SHP77 treated with DMSO at 0.1 percent for 48 hours (cell line): ENCODE data around the gene PRDM11.

ENCODE experiments used
- DNase-seq: peaks from one replicate; lab custom pipeline; 2025; lab: John Stamatoyannopoulos, UW

PRDM11 gene

GRCh38 chr11:45265969-45266675 lies 119.7 kb downstream of the PRDM11 start:
- DNase-seq, result no peak

DNA sequence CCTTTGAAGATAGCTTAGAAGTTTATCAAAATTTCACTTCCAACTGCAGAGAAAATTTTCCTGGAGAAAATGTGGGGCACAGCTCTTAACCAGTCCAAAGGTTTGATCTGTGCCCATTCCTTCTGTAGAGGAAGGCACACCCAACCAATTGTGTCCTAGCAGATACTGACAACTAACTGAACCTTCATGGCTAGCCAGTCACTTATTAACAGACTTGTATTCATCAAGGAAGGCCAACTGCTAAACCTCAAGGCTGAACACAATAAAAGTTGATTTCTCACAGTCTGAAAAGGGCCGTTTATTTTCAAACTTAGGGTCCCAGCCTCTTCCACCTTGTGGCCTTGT lies 120.2 kb downstream of the PRDM11 start:
- no peak for DNase-seq

GRCh38 chr11:45267052-45267451 lies 120.6 kb downstream of the PRDM11 start:
- no peak for DNase-seq

GRCh38 chr11:45267652-45268299 lies 121.3 kb downstream of the PRDM11 start:
- no peak for DNase-seq

GRCh38 chr11:45269678-45270077 lies 123.2 kb downstream of the PRDM11 start:
- no peak for DNase-seq

DNA sequence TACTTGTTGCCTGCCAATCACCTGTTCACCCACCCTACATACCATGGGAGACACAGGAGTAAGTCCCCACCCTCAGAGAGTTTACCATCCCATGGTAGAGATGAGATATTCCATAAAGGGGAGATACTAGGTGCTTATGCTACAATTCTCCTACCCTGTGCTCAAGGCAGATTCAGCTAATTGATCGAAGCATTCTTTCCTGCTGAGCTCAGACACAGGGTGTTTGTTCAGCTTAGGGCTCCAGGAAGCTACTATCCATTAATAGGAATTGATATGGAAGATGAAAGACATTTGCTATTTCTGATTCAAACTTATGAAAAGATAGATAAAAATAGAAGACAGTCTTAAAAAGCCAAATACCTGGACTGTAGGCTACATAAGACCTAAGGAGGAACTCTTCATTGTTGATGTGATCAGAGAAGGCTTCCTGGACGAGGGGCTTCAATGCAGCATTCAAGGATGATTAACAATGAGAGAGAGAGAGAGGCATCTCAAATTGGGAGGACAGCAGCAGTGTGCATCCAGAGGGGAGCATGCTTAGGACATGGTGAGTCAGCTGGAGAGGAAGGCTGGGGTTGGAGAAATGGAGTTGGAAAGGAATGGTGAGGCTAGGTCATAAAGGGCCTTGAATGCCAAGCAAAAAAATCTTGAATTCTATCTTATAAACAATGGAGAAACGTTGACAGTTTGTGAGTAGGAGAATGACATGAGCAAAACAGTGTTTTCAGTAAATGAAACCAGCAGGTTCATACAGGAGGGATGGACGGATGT lies 124.7 kb downstream of the PRDM11 start:
- no peak for DNase-seq

- DNase-seq, result no peak
Observed at GRCh38 chr11:45272701-45273100, 126.3 kb downstream of the PRDM11 start.

DNA sequence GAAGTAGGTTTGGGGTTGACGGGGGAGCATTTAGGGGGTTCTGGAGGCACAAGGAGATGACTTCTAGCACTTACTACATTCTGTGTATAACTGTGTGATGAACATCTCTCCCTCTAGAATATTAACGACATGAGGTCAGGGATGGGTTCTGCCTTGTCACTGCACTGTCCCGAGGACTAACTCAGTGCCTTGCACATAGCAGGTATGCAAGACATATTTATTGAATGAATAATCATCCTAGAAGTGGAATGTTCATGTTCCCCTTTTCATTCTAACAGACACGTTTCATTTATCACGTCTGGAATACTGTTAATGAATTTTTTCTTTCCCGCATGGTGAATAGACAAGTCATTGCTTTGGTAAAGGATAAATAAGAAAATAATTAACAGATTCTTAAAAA lies 127.1 kb downstream of the PRDM11 start:
- no peak for DNase-seq

DNA sequence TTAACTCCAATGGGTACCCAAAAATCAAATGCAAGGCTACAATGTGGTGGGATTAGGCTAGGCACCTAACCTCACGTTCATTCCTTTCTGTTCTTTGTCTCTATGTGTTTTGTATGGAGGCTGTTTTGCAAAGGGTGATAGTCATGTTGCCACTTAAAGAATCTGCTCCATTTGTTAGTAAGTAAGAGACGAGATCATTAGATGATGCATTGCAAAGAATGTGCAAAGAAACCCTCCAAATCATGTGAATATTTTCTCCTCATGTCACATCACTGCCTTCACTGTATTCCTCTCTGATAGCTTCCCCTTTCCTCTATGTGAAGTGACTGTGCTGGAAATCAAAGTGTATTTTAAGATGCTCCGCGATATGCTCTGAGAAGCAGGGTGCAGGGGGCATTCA lies 127.8 kb downstream of the PRDM11 start:
- no peak for DNase-seq

DNA sequence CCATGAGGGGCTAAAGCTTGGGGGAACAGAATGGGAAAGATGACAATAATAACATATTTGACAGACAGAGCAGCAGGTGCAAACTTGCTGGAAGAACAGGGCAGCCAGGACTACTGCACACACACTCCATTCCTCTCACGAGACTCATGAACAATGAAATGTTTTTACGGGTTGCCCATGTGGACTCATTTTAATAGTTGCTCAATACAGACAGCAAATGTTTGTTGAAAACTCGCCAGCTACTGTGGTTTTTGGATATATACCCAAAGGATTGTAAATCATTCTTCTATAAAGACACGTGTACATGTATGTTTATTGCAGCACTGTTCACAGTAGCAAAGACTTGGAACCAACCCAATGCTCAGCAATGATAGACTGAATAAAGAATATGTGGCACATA lies 129.4 kb downstream of the PRDM11 start:
- DNase-seq, result no peak

DNA sequence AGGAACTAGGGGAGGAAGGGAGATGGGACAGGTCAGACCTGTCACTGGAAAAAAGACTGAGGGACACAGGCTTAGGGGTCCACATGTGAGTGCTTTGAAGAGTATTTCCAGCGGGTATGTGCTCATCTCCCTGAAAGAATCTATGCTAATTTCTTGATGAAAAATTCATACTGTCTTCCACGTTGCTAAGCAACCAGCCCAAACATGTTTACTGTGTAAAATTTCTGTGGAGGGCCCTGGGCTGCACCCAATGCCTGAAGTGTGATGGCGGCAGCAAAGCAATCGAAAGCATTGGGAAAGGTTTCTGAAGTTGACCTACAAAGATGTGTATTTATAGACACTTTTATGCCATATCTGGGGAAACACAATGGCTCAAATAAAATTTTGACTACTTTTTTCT lies 132.3 kb downstream of the PRDM11 start:
- no peak for DNase-seq

GRCh38 chr11:45279645-45280044 lies 133.2 kb downstream of the PRDM11 start:
- DNase-seq, result no peak

DNA sequence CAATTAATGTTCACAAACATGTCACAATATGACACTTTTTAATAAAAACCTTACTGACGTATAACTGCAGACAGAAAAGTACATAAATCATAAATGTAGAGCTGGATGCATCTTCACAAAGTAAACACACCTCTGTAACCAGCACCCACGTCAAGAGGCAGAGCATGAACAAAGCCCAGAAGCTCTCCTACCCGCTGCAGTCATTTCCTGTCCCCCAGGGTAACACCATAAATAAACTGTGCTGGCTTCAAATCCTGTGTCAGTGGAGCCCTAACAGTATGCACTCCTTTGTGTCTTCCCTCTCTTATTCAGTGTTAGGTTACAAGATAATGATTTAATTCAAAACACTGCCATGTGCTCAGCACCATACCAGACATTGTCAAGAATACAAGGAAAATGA lies 134.0 kb downstream of the PRDM11 start:
- peak; percentile 99 for DNase-seq

DNA sequence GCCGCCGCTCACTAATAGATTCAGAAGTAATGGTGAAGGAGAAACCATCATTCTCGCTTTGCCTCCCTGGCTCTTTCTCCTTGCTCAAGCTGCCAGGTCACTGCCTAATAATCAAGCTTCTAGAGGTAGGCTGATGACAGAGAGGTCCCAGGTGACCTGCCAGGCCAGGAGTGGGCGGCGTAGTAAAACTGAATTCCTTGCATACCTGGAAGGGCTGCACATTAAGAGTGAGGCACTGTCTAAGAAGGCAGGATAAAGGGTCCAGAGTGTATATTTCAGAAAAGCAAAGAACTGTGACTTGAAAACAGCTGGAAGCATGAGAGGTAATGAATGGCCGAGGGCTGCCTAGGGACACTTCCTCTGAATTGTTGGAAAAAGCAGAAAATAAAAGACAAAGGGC lies 135.6 kb downstream of the PRDM11 start:
- DNase-seq, result no peak
